Upper lobe of left lung (tissue), 6 donors: ENCODE data around the gene MEIOSIN. TPM values are rescaled to one million over a fixed set of nuclear protein-coding genes. Genes with fewer than 3 reads are reported as not detected.
A peak's percentile ranks its signal among the peaks of the same experiment; 100 is the strongest.

ENCODE experiments used
- ATAC-seq, 2 donors: fragments of 200-7000 bp; cut with Tn5 transposase; one replicate each; pipeline ENCODE4 v1.9.1; 2022; ENCODE audit warnings: mild to moderate bottlenecking in 2 of 2, moderate library complexity in 2 of 2; ENCODE audit not compliant: low FRiP score in 2 of 2
- DNase-seq, 2 donors: peaks; one replicate each; pipeline ENCODE4 v3.0.0-alpha.2; 2019 to 2020
- H3K27ac ChIP-seq, 4 donors: fragments of 200-600 bp; sonication (generic); one replicate each; pipeline ENCODE4 v1.5.1; 2016 to 2019
- H3K27me3 ChIP-seq, 4 donors: fragments of 200-600 bp; sonication (generic); one replicate each; pipeline ENCODE4 v1.5.1; 2017 to 2019
- H3K36me3 ChIP-seq, 4 donors: fragments of 200-600 bp; sonication (generic); one replicate each; pipeline ENCODE4 v1.5.1; 2016 to 2019
- H3K4me1 ChIP-seq, 4 donors: fragments of 200-600 bp; sonication (generic); one replicate each; pipeline ENCODE4 v1.5.1; 2018 to 2019
- H3K4me3 ChIP-seq, 4 donors: fragments of 200-600 bp; sonication (generic); one replicate each; pipeline ENCODE4 v1.5.1; 2017 to 2019; ENCODE audit warnings: mild to moderate bottlenecking in 2 of 4, moderate library complexity in 1 of 4
- H3K9me3 ChIP-seq, 4 donors: fragments of 200-600 bp; sonication (generic); one replicate each; pipeline ENCODE4 v1.5.1; 2018 to 2019
- EP300 ChIP-seq, 4 donors: sonication (generic); formaldehyde crosslinking; IDR thresholded peaks; one replicate each; pipeline ENCODE4 v1.5.1; 2017; ENCODE audit warnings: antibody characterized with exemption in 4 of 4, control low read depth in 2 of 4
- POLR2A ChIP-seq, 4 donors: fragments of 450-650 bp; IDR thresholded peaks; one replicate each; pipeline ENCODE4 v1.5.1; 2016 to 2017; ENCODE audit warnings: antibody characterized with exemption in 4 of 4, mild to moderate bottlenecking in 2 of 4
- POLR2AphosphoS5 ChIP-seq, 2 donors: sonication (generic); formaldehyde crosslinking; IDR thresholded peaks; one replicate each; pipeline ENCODE4 v1.5.1; 2017; ENCODE audit warnings: antibody characterized with exemption in 2 of 2
- WGBS, 2 donors: methylation state at CpG; one replicate each; pipeline ENCODE4 v1.1.5; 2017 to 2018; 5-methylcytosine and 5-hydroxymethylcytosine counted together
- total RNA-seq, 6 donors: library from RNA; depleted of rRNA in 4 of 6; stranded (reverse); fragments of >200 nt in 4 of 6; gene quantifications; one replicate each; pipeline versions ENCODE4 v1.1.0 to v1.2.1, GENCODE V29; 2016 to 2021
- TF ChIP-seq, protein P1 (sequence below), 6 experiments: fragments of 450-650 bp in 4 of 6; fragments of 200-600 bp in 2 of 6; sonication (generic) in 2 of 6; IDR thresholded peaks; one replicate each; pipeline ENCODE4 v1.5.1; 2016 to 2019; ENCODE audit warnings: antibody characterized with exemption in 6 of 6
- donor health status: DM: no; HTN: no; CAD: no; lungs with moderate emphysema.
- donor health status: DM: no; HTN: yes; CAD: no; lungs with severe emphysema.

The MEIOSIN gene
- total RNA-seq, 6 donors from 2014 or later = not detected

DNA sequence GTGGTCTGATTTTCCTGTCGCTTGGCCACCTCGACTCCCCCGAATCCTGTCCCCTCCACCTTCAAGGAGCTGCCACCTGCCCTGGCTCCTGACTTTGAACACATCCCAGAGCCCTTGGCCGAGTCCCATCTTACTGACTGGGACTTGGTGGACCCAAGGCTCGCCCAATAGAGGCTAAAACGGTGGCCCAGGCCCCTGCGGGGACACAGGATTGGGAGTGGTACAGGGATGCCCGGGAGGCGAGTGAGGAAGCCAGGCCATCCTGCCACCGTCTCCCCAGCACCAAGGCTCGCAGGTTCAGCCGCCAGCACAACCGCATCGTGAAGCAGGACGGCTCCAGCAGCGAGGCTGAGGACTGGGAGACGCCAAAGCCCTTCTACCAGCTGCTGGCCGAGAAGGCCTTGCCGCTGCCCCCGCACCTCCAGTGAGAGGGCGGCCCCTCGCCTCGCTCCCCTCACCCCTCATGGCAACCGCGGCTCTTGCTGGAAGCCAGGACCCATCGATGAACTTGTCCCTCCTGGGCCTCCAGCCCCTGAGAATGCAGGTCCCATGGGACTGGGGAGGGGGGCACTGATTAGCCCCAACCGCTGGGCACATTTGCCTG is 30.6 kb downstream of the MEIOSIN start:
- ATAC-seq = no peak
- H3K9me3 ChIP-seq = no peaks in the 10 kb centered on the region
- H3K27ac ChIP-seq = no peak overlapping the region
- peaks cover 0 to 3% (median 1%) of the 10 kb centered on the region in 4 donors for H3K27me3 ChIP-seq
- no peaks in the 10 kb centered on the region for H3K36me3 ChIP-seq
- peaks cover 20 to 47% (median 23%) of the 10 kb centered on the region in 4 donors for H3K4me1 ChIP-seq
- DNase-seq = peak in 1 of 2 donors; percentile 74
- no peak for TF ChIP-seq POLR2AphosphoS5 (IDR thresholded peaks at IDR 0.05)
- TF ChIP-seq, protein P1, sequence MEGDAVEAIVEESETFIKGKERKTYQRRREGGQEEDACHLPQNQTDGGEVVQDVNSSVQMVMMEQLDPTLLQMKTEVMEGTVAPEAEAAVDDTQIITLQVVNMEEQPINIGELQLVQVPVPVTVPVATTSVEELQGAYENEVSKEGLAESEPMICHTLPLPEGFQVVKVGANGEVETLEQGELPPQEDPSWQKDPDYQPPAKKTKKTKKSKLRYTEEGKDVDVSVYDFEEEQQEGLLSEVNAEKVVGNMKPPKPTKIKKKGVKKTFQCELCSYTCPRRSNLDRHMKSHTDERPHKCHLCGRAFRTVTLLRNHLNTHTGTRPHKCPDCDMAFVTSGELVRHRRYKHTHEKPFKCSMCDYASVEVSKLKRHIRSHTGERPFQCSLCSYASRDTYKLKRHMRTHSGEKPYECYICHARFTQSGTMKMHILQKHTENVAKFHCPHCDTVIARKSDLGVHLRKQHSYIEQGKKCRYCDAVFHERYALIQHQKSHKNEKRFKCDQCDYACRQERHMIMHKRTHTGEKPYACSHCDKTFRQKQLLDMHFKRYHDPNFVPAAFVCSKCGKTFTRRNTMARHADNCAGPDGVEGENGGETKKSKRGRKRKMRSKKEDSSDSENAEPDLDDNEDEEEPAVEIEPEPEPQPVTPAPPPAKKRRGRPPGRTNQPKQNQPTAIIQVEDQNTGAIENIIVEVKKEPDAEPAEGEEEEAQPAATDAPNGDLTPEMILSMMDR (IDR thresholded peaks at IDR 0.05) = no peak
- TF ChIP-seq EP300 (IDR thresholded peaks at IDR 0.05) = no peak
- no peak for TF ChIP-seq POLR2A (IDR thresholded peaks at IDR 0.05)
- H3K4me3 ChIP-seq = no peak overlapping the region
- 54 to 95% methylated on average over 4 to 25 of the region's 27 CpGs for WGBS, 2 donors

DNA sequence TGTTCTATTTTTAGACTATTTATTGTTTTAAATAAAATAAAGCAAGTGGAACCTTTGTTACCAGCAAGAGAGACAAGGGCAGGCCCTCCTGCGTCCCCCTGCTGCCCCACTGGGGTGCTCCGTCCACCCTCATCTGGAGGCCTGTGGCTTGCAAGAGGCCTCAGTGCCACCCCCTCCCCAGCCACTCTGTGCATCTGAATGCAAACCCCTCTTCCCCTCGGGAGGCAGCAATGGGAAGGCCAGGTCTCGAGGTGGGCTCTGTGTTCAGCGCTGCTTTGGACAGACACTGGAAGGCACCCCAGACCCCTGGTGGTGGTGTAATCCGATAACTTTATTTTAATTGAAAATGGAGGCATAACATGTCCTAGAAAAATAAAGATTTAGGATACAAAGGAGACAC is 31.2 kb downstream of the MEIOSIN start:
- 72 to 76% methylated on average over 5 of the region's 6 CpGs for WGBS, 2 donors
- H3K27ac ChIP-seq = no peak overlapping the region
- ATAC-seq = no peak
- no peak overlapping the region for H3K4me3 ChIP-seq
- H3K27me3 ChIP-seq = peaks cover 0 to 3% (median 1%) of the 10 kb centered on the region in 4 donors
- no peaks in the 10 kb centered on the region for H3K9me3 ChIP-seq
- no peak for TF ChIP-seq POLR2A (IDR thresholded peaks at IDR 0.05)
- TF ChIP-seq POLR2AphosphoS5 (IDR thresholded peaks at IDR 0.05) = no peak
- peaks cover 20 to 52% (median 23%) of the 10 kb centered on the region in 4 donors for H3K4me1 ChIP-seq
- no peak for DNase-seq
- H3K36me3 ChIP-seq = no peaks in the 10 kb centered on the region

DNA sequence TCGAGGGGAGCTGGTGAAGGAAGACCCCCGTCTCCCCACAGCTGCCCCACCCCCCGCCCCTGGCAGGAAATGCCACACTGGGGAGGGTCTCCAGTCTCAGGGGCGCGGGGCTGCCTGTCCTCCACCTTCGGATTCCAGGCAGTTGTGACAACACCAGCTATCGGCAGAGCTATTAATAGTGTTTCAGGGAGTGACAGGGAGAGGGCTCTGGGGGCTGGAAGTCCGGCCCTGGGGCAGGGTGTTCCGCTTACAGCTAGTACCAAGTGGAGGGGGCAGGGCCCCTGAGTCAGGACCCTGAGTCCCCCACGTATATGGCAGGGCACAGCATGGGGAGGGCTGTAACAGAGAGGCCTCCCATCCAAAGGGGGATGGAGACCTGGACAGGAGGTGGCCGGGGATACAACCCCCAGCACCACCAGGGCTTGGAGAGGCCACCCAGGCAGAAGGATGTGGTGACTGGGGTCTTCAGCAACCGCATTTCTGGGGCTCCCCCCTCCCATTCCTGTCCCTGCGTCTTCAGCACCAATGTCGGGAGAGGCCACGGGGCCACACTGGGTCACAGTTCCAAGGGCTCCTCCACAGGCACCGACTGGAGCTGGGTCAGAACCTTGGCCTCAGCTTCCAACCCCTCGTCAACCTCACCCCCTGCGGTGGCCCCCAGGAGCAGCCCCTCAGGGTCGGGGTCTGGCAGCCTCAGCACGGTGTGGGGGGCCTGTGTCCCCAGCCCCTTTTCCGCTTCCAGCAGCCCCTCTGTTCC is 31.9 kb downstream of the MEIOSIN start:
- no peak for ATAC-seq
- 53 to 60% methylated on average over 3 to 21 of the region's 21 CpGs for WGBS, 2 donors
- no peak overlapping the region for H3K4me3 ChIP-seq
- peaks cover 0 to 3% (median 1%) of the 10 kb centered on the region in 4 donors for H3K27me3 ChIP-seq
- no peaks in the 10 kb centered on the region for H3K36me3 ChIP-seq
- peaks cover 22 to 59% (median 27%) of the 10 kb centered on the region in 4 donors for H3K4me1 ChIP-seq
- no peak for DNase-seq
- no peaks in the 10 kb centered on the region for H3K9me3 ChIP-seq
- no peak for TF ChIP-seq POLR2AphosphoS5 (IDR thresholded peaks at IDR 0.05)
- no peak for TF ChIP-seq POLR2A (IDR thresholded peaks at IDR 0.05)
- TF ChIP-seq EP300 (IDR thresholded peaks at IDR 0.05) = no peak
- peak overlapping the region in 2 of 4 donors; percentile 95 to 97 for H3K27ac ChIP-seq

DNA sequence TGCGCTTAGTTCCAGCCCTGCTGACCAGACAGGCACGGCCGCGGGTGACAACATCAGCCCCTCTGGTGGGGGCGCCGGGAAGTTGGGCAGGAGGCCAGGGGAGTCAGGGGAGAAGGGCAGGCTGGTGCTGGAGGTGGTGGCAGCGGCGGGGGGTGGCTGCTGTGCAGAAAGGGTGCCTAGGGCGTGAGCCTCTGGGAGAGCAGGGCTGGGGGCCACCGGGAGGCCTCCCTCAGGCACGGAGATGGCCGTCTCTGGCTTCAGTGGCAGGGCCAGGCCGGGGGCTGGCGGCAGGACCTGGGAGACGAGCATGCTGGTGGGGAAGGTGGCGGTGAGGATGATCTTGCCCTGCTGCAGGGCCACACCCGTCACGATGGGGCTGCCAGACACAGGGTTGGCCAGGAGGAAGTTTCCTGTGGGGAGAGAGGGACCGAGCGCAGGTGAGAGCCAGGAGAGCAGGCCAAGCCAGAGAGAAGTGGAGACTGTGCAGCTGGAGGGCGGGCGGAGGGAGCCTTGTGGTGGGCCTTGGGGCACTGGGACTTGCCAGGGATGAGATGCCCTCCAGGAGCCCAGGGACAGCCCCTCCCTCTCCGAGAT is 32.6 kb downstream of the MEIOSIN start:
- Histone ChIP-seq H3K27ac (peak overlapping the region in 3 of 4 donors; percentile 95 to 97 (median 95)), H3K4me3 (no peak overlapping the region), H3K4me1 (peaks cover 26 to 65% (median 30%) of the 10 kb centered on the region in 4 donors), H3K27me3 (peaks cover 0 to 3% (median 1%) of the 10 kb centered on the region in 4 donors), H3K36me3 (no peaks in the 10 kb centered on the region), H3K9me3 (no peaks in the 10 kb centered on the region)
- 82 to 84% methylated on average over 18 to 22 of the region's 23 CpGs for WGBS, 2 donors
- TF ChIP-seq EP300 (IDR thresholded peaks at IDR 0.05) (no peak), POLR2A (IDR thresholded peaks at IDR 0.05) (no peak), POLR2AphosphoS5 (IDR thresholded peaks at IDR 0.05) (no peak)
- TF ChIP-seq, protein P1 (IDR thresholded peaks at IDR 0.05) = no peak
- ATAC-seq (no peak), DNase-seq (peak in 1 of 2 donors; percentile 78)

DNA sequence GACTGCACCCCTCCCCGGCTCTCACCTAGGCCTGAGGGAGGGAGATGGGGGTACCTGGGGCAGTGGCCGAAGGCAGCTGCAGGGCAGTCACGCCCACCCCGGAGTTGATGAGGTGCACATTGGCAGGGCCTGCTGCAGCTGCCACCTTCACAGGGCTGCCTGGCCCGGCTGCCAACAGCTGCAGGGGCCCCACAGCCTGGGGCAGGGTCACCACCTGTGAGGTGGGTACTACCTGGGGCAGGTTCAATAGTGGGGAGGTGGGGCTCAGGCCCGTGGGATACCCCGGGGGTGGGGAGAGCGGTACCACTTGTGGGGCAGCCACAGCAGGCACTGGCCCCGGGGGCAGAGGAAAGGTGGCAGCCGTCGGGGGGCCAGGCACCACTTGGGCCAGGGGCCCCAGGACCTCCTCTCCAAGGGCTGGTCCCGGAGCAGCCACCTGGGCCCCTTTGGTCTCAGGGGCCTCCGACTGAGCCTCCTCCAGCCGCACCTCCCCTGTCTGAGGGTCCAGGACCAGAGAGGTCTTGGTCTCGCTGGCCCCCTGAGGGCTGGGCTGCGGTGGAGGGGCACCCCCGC is 33.1 kb downstream of the MEIOSIN start:
- peaks cover 30 to 70% (median 36%) of the 10 kb centered on the region in 4 donors for H3K4me1 ChIP-seq
- no peaks in the 10 kb centered on the region for H3K9me3 ChIP-seq
- peaks cover 0 to 3% (median 0%) of the 10 kb centered on the region in 4 donors for H3K36me3 ChIP-seq
- ATAC-seq = no peak
- TF ChIP-seq, protein P1 (IDR thresholded peaks at IDR 0.05) = no peak
- TF ChIP-seq POLR2AphosphoS5 (IDR thresholded peaks at IDR 0.05) (no peak), POLR2A (IDR thresholded peaks at IDR 0.05) (no peak), EP300 (IDR thresholded peaks at IDR 0.05) (no peak)
- peaks cover 0 to 3% (median 1%) of the 10 kb centered on the region in 4 donors for H3K27me3 ChIP-seq
- H3K4me3 ChIP-seq = peak overlapping the region in 3 of 4 donors; percentile 78 to 87 (median 86)
- WGBS, 2 donors = 78 to 100% methylated on average over 1 to 12 of the region's 17 CpGs
- DNase-seq = peak in 1 of 2 donors; percentile 74
- H3K27ac ChIP-seq = peak overlapping the region; percentile 83 to 97 (median 95)
